ENCODE measurements around the gene NDUFS8.
A peak's percentile ranks its signal among the peaks of the same experiment; 100 is the strongest.
"Not testable (repeated sequence)": the region's sequence is repeated elsewhere in the genome, so short reads cannot be mapped to it uniquely, and the experiment has no call there.

Gene NDUFS8

GRCh38 chr11:68030318-68031143 is at the start of gene NDUFS8:
TSS of gene NDUFS8 (plus strand) at chr11:68030681. CDS start at chr11:68032152, 1,471 bp downstream.
- peak; percentile 96 to 99 for DNase-seq

GRCh38 chr11:67981226-67981625 is 49.3 kb upstream of the NDUFS8 start:
- DNase-seq: not testable (repeated sequence)

GRCh38 chr11:67982255-67982857 is 48.1 kb upstream of the NDUFS8 start:
- not testable (repeated sequence) for DNase-seq

GRCh38 chr11:67983951-67984350 is 46.5 kb upstream of the NDUFS8 start:
- no peak for DNase-seq

- not testable (repeated sequence) for DNase-seq
Observed at GRCh38 chr11:67985302-67985701, 45.2 kb upstream of the NDUFS8 start.

- DNase-seq: not testable (repeated sequence)
Observed at GRCh38 chr11:67990546-67991346, 39.7 kb upstream of the NDUFS8 start.

- not testable (repeated sequence) for DNase-seq
Observed at GRCh38 chr11:67991347-67992121, 38.9 kb upstream of the NDUFS8 start.

GRCh38 chr11:67993821-67994220 is 36.7 kb upstream of the NDUFS8 start:
- not testable (repeated sequence) for DNase-seq

- not testable (repeated sequence) for DNase-seq
Observed at GRCh38 chr11:67994387-67994786, 36.1 kb upstream of the NDUFS8 start.

- not testable (repeated sequence) for DNase-seq
Observed at GRCh38 chr11:67995129-67995528, 35.4 kb upstream of the NDUFS8 start.

GRCh38 chr11:67995579-67995978 is 34.9 kb upstream of the NDUFS8 start:
- not testable (repeated sequence) for DNase-seq

GRCh38 chr11:67996051-67996450 is 34.4 kb upstream of the NDUFS8 start:
- DNase-seq: no peak

GRCh38 chr11:67996622-67997474 is 33.6 kb upstream of the NDUFS8 start:
- no peak for DNase-seq

GRCh38 chr11:67997475-67997921 is 33.0 kb upstream of the NDUFS8 start:
- no peak for DNase-seq

GRCh38 chr11:67998150-67999045 is 32.1 kb upstream of the NDUFS8 start:
- no peak for DNase-seq

GRCh38 chr11:67999201-67999629 is 31.3 kb upstream of the NDUFS8 start:
- DNase-seq: no peak

GRCh38 chr11:67999704-68000103 is 30.8 kb upstream of the NDUFS8 start:
- no peak for DNase-seq

GRCh38 chr11:68002575-68002937 is 27.9 kb upstream of the NDUFS8 start:
- no peak for DNase-seq

GRCh38 chr11:68002938-68003845 is 27.3 kb upstream of the NDUFS8 start:
- no peak for DNase-seq
